Ammon's horn (tissue), 1 donor: Measurements from ENCODE around the gene SCYGR7.
A peak's percentile ranks its signal among the peaks of the same experiment; 100 is the strongest.
"Not testable (repeated sequence)": the region's sequence is repeated elsewhere in the genome, so short reads cannot be mapped to it uniquely, and the experiment has no call there.

Source experiments
- DNase-seq: peaks from one replicate; pipeline ENCODE4 v3.0.0-alpha.2; 2016; ENCODE audit warnings: low spot score

SCYGR7 gene

DNA sequence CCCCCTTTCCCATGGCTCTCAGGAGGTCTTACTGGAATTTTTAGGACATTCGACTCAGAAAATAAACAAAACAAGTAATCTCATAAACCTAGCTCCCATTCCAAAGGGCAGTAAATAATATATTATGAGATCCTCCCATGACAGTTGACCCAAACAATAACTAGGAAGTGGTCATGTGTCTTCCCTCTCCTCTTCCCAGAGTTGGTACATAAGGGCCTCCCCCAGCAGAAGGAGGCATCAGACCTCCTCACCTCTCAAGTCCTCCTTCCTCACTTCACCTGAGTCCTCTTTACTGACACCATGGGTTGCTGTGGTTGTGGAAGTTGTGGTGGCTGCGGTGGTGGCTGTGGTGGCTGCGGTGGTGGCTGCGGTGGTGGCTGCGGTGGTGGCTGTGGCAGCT, at the start of gene SCYGR7:
TSS of gene SCYGR7 (plus strand) at position 301 of the 400 bp plus-strand sequence. CDS start at position 301, 0 bp downstream.
- no peak for DNase-seq

GRCh38 chr2:227684258-227684657, 43.9 kb upstream of the SCYGR7 start:
- no peak for DNase-seq

- no peak for DNase-seq
Measured at GRCh38 chr2:227687189-227687588, 40.9 kb upstream of the SCYGR7 start.

DNA sequence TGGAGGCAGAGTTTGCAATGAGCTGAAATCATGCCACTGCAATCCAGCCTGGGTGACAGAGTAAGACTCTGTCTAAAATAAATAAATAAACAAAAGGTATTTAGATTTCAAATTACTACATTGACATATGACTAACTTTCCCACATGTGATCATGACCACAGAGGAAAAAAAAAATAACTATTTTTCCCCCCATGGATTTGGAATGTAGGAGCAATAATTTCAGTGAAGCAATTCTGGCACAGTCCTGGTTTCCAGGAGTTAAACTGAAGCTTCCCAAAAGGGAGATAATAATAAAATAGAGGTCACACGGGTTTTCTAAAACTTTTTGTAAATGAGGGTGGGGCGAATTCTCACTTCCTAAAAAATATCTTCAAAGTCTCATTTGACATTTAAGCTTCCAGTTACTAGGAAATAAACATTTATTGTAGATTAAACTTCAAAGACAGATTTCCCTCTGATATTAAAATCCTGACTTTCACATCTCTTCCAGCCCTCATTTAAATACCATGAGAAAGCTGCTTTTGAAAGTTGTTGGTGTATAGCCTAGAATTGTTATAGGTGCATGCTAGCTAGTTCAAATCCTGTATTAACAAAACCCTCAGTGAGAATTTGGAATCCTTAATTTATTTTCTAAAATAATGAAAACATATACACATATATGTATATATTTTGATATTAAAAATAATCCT, 31.0 kb upstream of the SCYGR7 start:
- DNase-seq = no peak

DNA sequence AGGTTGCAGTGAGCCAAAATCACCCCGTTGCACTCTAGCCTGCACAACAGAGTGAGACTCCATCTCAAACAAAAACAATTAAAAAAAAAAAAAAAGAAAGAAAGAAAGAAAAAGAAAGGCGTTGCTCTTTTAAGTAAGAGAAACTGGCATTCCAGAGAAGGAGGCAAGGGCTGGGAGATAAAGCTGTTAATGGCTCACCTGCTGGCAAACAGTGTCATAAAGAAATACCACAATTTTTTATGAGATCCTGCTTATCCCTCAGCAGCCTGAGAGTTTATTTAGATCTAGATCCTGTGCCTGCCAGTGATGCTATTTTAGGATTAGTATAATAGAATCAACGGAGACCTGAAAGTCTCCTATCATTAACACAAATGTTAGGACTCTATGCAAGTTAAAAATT, 26.6 kb upstream of the SCYGR7 start:
- no peak for DNase-seq

- DNase-seq = no peak
Measured at GRCh38 chr2:227703280-227703732, 24.8 kb upstream of the SCYGR7 start.

GRCh38 chr2:227703961-227704360, 24.2 kb upstream of the SCYGR7 start:
- DNase-seq = no peak

- no peak for DNase-seq
Measured at GRCh38 chr2:227706859-227707258, 21.3 kb upstream of the SCYGR7 start.

DNA sequence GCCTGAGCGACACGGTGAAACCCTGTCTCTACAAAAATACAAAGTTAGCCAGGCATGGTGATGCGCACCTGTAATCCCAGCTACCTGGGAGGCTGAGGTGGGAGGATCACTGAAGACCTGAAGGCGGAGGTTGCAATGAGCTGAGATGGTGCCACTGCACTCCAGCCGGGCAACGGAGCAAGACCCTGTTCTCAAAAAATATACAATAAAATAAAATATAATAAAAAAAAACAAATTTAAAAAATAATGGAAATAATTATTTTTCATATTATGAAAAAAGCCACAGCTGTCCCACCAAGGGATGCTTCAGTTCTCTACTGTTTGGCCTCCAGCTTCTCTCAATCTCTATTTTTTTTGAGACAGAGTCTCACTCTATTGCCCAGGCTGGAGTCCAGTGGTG, 20.7 kb upstream of the SCYGR7 start:
- DNase-seq = no peak

DNA sequence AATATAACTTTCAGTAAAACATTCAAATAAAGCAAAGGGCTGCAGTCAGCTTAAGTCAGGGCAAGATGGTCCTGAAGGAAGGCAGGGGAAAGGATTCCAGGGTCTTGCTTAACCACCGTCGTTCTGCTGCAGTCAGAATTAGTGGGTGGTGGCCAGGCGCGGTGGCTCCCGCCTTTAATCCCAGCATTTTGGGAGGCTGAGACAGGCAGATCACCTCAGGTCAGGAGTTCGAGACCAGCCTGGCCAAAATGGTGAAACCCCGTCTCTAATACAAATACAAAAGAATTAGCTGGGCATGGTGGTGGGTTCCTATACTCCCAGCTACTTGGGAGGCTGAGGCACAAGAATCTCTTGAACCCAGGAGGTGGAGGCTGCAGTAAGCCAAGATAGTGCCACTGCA, 17.1 kb upstream of the SCYGR7 start:
- no peak for DNase-seq

GRCh38 chr2:227713291-227713690, 14.8 kb upstream of the SCYGR7 start:
- DNase-seq = no peak

DNA sequence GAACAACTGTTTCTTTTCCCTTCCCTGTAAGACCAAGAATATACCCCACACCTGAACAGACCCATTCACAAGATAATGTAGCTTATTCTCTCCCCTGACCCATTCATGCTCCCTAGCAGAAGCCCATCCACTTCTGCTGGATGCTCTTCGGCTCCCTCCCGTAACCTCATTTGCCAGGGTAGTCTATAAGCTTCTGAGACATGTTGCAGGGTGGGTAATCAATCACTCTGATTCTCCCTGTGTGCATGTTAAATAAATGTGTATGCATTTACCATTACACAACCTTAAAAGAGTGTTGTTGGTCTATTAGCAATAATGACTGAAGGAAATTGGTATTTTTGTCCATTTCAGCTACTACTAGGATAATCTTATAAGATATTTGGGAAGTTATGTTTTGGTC, 11.6 kb upstream of the SCYGR7 start:
- DNase-seq = no peak

GRCh38 chr2:227717687-227718567, 10.2 kb upstream of the SCYGR7 start, which contains the start of gene SLC19A3:
SLC19A3 (minus strand) TSS chr2:227718028; CDS start chr2:227702318, 15,710 bp downstream.
- DNase-seq = peak; percentile 69

DNA sequence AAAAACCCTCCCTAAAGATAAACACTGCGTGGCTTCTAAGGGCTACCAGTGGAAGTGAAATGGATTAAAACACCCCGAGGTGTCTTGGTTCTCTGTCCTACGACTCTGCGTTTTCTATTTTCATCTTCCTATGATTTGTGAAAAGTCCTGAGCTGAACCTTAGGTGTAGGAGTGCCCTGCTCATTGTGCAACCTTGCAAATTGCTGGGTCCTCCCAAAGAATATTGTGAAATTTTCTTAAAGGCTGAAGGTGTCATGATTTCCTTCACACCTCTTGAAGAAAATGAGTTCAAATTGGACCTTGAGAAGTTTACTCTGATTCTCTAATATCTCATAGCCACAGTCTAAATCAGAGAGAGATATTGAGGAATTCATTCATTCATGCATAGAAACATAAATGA, 8.5 kb upstream of the SCYGR7 start:
- no peak for DNase-seq

DNA sequence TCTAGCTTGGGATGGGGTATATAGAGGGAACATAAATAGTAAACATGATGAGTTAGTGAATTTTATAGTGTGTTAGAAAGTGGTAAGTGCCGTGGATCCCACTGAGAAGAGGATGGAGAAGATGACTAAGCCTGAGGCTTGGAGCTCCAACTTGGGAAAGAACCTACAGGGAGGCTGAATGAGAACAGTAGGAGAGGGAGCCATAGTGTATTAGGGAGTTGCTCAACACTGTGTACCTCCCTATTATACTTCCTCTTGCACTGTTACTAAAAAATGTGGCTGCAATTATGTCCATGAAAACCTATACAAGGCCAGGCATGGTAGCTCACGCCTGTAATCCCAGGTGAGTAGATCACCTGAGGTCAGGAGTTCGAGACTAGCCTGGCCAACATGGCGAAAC, 7.5 kb upstream of the SCYGR7 start:
- DNase-seq = no peak

DNA sequence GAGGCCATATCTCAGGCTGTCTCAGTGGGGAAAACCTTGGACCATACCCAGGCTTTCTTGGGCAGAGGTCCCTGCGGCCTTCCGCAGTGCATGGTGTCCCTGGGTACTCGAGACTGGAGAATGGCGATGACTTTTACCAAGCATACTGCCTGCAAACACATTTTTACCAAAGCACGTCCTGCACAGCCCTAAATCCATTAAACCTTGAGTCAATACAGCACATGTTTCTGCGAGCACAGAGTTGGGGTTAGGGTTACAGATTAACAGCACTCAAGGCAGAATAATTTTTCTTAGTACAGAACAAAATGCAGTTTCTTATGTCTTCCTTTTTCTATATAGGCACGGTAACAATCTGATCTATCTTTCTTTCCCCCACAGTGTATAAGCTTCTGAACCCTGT, 5.3 kb upstream of the SCYGR7 start:
- DNase-seq = not testable (repeated sequence)

DNA sequence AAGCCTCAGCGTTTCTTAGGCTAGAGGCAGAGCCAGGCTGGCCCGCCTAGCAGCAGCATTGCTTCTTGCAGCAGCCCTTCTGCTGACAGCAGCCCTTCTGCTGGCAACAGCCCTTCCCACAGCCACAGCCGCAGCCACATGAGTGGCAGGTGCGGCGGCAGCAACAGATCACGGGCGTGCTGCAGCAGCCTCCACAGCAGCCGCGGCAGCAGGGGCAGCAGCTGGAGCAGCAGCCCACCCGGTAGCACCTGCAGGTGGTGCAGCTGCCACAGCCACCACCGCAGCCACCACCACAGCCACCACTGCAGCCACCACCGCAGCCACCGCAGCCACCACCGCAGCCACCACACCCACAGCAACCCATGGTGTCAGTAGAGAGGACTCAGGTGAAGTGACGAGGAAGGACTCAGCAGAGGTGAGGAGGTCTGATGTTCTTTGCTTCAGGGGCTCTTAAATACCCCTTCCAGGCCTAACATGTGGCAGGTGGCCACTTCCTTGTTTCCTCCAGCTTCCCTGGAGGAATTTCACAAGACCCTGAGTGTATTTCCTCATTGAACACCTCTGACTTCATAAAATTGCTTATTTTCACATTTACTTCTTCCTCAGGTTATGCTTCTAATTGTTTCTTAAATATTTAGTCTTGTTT, 3.6 kb upstream of the SCYGR7 start, which contains the start of gene SCYGR6:
TSS of gene SCYGR6 (minus strand) at position 364 of the 646 bp plus-strand sequence. CDS start at position 364, 0 bp downstream.
- no peak for DNase-seq

- DNase-seq = no peak
Measured at GRCh38 chr2:227739351-227739750, 11.2 kb downstream of the SCYGR7 start.

GRCh38 chr2:227740705-227741104, 12.6 kb downstream of the SCYGR7 start:
- DNase-seq = not testable (repeated sequence)

- DNase-seq = no peak
Measured at GRCh38 chr2:227745594-227745993, 17.5 kb downstream of the SCYGR7 start, which contains the start of gene SCYGR8. SCYGR8 (plus strand) TSS chr2:227745894; CDS start chr2:227745894, 0 bp downstream.

DNA sequence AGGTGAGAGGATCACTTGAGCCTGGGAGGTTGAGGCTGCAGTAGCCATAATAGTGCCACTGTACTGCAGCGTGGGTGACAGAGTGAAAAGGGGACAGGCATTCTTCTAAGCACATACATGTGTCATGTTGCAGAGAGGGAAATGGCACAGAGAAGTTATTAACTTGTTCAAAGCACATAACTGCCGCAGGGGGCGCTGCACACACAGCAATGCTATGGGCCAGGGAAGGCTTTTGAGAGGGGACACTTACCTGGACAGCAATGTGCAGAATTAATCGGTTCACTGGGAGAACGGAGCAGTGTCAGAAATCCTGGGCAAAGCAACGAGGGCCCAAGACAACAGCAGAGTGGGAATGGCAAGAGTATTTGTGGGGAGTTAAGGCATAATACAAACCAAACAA, 19.9 kb downstream of the SCYGR7 start:
- no peak for DNase-seq

GRCh38 chr2:227756261-227756660, 28.1 kb downstream of the SCYGR7 start:
- DNase-seq = not testable (repeated sequence)
